ENCODE measurements around the gene RCAN2.

The RCAN2 gene

DNA sequence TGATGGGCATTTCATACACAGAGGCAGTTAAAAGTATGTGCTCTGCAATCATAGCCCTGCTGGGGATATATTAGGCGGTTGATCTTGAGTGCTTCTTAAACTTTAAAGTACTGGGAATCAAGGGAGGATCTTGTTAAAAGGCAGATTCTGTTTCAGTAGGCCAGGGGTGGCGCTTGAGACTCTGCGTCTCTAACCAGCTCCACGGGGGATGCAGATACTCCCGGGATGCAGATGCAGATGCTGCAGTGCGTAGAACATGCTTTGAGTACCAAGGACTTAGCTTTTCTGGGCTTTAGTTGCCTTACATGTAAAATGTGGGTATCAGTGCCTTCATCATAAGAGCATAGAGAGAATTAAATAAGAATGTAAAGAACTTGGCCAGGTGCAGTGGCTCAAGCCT lies 276.0 kb downstream of the RCAN2 start:
- DNase-seq (ENCODE audit: low read depth) = no peak

DNA sequence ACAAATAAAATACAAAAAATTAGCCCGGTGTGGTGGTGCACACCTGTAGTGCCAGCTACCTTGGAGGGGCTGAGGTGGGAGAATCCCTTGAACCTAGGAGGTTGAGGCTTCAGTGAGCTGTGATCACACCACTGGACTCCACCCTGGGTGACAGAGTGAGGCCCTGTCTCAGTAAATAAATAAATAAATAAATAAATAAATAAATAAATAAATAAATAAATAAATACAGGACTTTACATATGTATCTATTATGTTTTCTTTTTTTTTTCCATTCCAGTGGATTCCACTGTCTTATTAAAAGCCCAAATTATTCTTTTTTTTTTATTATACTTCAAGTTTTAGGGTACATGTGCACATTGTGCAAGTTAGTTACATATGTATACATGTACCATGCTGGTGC lies 279.3 kb downstream of the RCAN2 start:
- DNase-seq (ENCODE audit: low read depth) = no peak

DNA sequence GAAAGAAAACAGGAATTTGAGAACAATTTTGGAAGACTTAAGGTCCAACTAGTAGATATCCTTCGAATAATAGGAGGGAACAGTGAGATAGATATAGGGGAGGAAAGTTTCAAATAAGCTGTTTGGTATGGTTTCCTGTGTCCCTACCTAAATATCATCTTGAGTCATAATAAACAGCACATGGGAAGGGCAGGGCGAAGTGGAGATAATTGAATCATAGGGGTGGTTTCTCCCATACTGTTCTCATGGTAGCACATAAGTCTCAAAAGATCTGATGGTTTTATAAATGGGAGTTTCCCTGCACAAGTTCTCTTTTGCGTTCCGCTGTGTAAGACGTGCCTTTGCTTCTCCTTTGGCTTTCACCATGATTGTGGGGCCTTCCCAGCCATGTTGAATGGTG lies 281.0 kb downstream of the RCAN2 start:
- DNase-seq (ENCODE audit: low read depth) = no peak

DNA sequence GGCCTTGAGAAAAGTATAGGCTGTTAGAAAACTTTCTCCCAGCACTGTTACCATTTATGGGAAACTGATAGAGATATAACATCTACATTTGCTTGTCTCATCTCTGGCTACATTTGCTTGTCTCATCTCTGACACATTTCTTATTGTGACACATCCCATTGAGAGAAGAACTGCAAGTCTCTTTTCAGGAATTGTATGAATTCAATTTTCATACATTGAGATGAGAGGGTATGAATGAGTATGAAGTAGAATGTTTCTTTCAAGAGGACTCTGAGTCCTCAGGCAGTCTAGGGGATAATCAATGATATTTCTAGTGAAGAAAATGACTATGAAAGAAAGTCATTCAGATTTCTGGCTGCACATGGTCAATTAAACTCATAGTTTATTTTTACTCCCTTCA lies 282.9 kb downstream of the RCAN2 start:
- no peak for DNase-seq (ENCODE audit: low read depth)

DNA sequence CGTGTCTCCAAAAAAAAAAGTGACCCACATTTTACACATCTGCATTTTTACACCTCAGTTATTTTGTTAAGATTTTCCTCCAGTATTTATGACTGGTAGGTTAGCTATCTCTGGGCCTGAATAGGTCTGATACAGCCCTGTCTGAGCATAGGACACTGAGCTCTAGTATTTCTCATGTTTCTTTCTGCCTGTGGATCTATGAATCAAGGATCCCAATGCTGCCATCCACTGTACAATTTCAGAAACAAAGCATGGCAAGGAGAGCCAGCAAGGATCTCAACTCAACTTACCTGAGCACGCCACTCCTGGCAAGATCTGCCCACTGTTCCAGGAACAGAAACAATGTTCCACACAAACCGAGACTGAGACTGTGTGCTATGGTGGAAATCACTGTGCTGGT lies 284.1 kb downstream of the RCAN2 start:
- no peak for DNase-seq (ENCODE audit: low read depth)

DNA sequence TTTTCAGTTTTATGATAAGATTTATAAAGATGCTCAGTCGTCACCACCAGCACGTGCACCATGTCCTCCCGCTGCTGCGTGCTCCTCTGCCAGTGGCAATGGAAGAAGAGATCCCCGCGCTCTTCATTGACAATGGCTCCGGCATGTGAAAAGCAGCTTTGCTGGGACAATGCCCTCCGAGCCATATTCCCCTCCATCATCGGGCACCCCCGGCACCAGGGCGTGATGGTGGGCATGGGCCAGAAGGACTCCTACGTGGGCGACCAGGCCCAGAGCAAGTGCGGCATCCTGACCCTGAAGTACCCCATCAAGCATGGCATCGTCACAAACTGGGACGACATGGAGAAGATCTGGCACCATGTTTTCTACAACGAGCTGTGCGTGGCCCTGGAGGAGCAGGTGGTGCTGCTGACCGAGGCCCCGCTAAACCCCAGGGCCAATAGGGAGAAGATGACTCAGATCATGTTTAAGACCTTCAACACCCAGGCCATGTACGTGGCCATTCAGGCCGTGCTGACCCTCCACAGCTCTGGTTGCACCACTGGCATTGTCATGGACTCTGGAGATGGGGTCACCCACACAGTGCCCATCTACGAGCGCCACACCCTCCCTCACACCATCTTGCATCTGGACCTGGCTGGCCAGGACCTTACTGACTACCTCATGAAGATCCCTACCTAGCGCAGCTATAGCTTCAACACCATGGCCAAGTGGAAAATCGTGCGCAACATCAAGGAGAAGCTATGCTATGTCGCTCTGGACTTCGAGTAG lies 286.2 kb downstream of the RCAN2 start:
- DNase-seq (ENCODE audit: low read depth) = no peak

DNA sequence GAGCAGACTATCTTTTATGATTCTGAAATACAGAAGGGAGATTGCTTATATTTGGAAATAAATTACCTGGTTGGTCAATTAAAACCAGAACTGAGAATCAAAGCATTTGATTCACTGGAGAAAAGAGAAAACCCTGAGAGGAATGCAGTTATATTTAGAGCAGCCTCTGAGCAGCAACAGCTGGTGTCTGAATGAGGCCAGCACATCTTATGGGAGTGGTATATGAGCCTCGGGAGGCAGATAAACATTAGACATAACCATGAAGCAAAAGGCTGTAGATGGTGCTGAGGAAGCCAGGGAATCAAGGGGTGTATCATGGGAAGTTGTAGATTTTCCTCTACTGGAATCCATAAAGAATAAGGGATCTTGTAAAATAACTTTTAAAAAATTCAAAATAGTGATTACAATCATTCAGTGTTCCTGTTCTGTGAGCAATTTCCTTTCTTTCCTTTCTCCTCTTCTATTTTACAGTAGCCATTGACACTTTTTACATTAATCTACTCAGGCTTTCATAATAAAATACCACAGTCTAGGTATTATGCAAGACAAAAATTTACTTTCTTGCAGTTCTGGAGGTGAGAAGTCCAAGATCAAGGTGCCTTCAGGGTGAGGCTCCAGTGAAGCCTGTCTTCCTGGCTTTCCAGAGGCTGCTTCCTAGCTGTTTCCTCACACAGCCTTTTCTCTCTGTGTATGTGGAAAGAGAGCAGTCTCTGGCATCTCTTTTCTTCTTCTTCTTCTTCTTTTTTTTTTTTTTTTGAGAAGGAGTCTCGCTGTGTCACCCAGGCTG lies 287.7 kb downstream of the RCAN2 start:
- no peak for DNase-seq (ENCODE audit: low read depth)

DNA sequence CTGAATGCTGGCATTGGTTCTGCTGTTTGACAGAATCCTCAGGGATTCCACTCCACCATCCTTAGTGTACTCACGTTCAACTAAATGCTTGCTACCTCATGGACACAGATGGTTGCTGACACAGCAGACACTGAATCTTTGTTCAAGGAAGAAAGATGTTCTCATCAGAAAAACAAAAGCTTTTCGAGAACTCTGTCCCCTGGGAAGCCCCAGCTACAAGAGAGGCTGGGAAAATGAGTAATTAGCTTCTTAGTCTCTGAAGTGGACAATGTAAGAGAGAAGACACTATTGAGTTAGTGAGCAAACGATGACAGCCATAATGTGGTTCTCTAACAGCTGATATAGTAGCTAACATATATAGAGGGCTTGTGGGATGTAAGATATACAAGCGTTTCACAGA lies 289.5 kb downstream of the RCAN2 start:
- DNase-seq (ENCODE audit: low read depth) = no peak

DNA sequence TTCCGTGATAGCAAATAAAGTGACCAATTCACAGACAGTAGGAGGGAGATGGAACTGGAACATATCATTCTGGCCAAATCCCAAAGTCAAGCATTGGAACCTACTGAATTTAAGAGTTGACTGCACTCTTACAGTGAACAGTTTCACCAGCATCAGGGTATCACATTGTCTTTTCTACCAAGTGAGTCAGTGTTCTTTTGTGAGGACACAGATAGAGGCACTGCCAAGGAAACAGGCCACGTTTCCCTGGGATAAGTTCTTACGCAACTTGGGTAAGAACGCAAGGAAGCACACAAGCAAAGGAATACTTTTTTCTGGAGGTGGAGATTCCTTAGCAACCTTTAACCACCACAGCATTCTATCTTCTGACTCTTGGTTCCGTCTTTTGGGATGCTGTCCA lies 291.9 kb downstream of the RCAN2 start:
- no peak for DNase-seq (ENCODE audit: low read depth)

DNA sequence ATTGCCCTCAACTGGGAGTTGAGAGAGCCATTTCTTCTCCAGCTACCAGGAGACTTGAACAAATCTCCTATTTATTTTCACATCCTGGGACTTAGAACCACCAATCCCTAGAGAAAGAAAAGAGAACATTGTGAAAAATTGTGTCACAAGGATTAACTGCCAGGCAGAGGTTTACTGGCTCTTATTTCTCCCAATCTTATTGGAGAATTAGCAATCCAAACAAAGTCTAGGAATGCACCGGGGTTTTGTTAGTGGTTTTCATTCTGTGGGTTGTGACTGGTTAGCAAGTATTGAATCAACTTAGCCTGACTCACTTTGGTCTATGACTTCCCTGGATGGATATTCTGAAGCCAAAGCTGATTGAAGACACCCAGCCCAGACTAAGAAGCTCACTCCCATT lies 299.3 kb downstream of the RCAN2 start:
- DNase-seq (ENCODE audit: low read depth) = no peak

DNA sequence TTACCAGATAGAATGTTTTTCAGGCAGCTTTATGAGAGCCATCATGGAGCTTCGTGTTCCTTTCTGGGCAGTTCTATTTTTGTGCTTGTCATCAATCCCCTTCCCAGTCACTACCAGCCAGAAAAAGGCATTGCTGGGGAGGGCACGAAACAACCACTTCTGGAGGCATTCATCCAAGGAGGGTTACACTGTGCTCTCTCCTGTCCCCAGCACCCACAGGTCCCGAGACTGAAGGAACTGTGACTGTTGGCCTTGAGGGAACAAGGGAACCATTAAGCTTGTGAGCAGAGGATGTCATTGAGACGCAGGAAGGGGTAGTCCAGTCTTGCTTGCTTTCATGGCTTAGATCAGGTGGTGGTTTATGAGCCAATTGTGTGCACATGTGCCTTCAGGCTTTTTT lies 300.4 kb downstream of the RCAN2 start:
- DNase-seq (ENCODE audit: low read depth) = no peak

DNA sequence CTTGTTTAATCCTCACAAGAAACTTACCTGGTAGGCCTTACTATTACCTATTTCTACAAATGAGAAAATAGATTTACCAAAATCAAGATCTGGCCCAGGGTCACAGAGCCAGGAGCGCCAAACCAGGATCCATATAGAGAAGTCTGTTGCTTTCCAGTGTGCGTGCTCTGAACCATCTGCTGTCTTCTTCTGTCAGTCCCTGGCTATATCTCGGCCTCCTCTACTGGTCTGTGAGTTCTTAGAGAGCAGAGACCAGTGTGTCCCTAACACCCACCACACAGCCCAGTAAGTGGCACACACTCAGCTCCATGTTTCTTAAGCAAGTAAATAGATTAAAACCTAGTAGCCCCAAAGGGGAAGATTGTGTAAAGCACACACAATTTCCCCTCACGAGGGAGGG lies 301.5 kb downstream of the RCAN2 start:
- DNase-seq (ENCODE audit: low read depth) = no peak

DNA sequence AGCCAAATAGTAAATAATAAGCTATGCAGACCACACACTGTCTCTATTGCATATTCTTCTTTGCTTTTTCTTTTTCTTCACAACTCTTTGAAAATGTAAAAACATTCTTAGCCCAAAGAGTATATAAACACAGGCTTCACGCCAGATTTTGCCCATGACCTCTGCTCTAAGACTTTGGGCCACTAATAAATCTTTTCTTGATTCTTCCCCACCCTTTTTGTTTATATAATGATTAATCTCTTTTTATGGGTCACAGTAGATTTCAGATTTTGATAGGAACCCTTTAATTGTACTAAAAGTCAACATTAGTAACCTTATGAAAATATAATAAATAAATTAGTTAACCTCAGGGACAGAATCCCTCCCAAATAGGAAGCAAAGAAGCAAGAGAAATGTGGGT lies 304.7 kb downstream of the RCAN2 start:
- no peak for DNase-seq (ENCODE audit: low read depth)

DNA sequence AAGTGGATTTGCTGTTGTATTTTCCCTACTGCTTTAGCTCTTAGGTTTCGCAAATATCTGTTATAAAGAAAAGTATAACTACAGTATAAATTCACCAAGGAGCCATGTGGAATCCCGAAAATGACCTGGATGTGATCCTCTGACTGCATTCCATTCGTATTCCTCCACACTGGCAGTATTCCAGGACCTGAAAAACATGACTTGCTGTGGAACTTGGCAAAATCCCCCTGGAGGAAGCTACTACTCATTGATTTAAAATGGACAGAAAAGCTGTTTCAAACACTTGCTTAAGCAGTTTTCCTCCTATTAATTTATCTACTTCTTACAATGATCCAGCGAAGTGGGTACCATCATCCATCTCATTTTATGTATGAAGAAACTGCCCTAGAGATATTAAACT lies 307.1 kb downstream of the RCAN2 start:
- no peak for DNase-seq (ENCODE audit: low read depth)

DNA sequence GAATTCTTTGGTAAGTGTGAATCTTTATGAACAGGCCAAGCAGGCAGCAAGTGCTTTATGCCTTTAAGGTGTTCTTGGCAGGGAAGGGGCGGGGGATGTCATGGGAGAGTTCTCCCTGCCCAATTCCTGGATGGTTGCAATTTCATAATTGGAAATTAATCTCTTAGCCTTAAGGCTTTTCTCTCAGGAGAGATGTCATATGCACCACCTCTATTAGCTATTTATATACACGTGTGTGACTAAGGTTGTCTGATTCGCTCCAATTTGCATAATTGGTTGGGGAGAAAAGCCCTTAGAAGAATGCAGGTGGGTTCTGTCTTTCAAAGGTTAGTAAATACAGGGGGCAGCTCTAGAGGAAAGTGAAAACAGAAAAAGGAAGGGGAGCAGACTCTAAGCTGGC lies 315.3 kb downstream of the RCAN2 start:
- no peak for DNase-seq (ENCODE audit: low read depth)

DNA sequence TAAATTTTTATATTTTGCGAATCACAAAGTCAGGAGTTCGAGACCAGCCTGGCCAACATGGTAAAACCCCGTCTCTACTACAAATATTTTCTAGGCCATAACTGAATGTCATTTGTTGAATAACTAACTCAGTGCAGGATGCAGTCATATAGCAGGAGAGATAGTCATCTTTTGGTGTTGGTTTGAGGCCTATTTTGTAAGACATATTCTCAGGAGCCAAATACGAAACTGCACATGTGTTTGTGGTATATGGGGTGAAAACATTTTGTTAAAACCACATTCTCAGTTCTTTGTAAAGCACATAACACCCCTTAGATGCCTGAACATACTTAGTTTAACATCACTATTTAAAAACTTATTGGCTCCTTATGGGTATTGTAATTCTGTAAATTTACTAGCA lies 315.8 kb downstream of the RCAN2 start:
- no peak for DNase-seq (ENCODE audit: low read depth)

DNA sequence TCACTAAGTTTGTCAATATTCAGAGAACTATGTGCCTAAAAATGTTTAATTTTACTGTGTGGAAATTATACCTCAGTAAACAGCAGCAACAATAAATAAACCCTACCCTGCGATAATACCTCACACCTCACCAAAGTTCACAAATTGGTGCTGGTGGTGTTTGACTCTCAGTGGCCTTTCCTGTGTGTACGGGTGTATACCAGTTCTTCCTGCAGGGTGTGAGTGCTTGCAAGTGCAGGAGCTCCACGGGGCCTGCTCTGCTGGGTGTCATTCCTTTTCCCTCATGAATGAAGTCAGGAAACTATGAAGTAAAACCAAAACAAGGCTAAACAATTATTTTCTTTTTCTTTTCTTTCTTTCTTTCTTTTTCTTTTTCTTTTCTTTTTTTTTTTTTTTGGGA lies 316.3 kb downstream of the RCAN2 start:
- no peak for DNase-seq (ENCODE audit: low read depth)

DNA sequence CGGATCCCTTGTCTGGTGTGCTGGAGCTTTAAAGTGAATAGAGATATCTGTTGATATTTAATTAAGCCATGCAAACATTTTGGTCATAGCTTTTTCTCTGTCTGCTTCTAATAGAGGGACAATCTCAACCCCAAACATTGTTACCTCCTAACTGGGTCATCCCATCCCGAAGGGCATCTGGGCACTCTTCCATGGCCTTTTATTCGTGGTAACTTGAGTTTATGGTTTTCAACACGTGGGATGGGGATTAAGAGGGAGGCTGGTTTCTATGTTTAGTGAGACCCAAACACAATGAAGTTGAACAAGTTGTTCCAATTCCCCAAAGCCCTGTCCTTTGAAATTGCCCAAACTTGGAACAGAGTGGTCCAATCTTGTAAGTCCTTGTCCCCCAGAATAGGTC lies 319.1 kb downstream of the RCAN2 start:
- no peak for DNase-seq (ENCODE audit: low read depth)

Data from stimulated activated CD8-positive, alpha-beta memory T cell treated with anti-CD3 and anti-CD28 coated beads, Interleukin-15, amount 100 ng/mL, for 1 hour (primary cell).